ENCODE results near the gene NOL4L. TPM values are rescaled to one million over a fixed set of nuclear protein-coding genes. Genes with fewer than 3 reads are reported as not detected.

Gene NOL4L
- total RNA-seq, 2 donors from 2014 or later = 39.6 to 50.7 TPM

DNA sequence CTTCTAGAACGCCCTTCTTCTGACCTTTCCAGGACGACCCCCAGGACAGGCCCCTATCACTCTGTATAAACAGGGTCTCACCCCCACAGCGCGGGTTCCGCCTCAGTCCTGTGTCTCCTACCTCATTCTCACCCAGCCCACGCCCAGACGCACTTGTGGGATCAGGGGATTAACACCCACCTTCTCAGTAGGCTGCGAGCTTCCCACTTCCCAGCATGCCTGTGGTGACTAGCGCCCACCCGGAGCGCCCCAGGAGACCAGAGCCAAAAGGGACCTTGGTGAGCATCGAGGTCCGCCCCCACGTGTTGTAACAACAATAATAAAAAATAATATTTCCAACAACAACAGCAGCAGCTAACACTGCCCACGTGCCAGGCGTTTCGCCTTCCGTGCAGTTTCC lies 40.9 kb upstream of the NOL4L start:
- H3K36me3 ChIP-seq (ENCODE audit: control insufficient read depth, insufficient read depth, low read length) = no peaks in the 10 kb centered on the region
- Mint-ChIP-seq H3K36me3 (ENCODE audit: low read depth) (no peaks in the 10 kb centered on the region), H3K27me3 (ENCODE audit: insufficient read depth) (no peaks in the 10 kb centered on the region), H3K9me3 (no peaks in the 10 kb centered on the region), H3K27ac (peak overlapping the region; percentile 6), H3K4me3 (no peak overlapping the region), H3K4me1 (peaks cover 23% of the 10 kb centered on the region)
- no peak for DNase-seq
- H3K4me3 ChIP-seq (ENCODE audit: low read length) = no peak overlapping the region
- TF ChIP-seq, protein P1, sequence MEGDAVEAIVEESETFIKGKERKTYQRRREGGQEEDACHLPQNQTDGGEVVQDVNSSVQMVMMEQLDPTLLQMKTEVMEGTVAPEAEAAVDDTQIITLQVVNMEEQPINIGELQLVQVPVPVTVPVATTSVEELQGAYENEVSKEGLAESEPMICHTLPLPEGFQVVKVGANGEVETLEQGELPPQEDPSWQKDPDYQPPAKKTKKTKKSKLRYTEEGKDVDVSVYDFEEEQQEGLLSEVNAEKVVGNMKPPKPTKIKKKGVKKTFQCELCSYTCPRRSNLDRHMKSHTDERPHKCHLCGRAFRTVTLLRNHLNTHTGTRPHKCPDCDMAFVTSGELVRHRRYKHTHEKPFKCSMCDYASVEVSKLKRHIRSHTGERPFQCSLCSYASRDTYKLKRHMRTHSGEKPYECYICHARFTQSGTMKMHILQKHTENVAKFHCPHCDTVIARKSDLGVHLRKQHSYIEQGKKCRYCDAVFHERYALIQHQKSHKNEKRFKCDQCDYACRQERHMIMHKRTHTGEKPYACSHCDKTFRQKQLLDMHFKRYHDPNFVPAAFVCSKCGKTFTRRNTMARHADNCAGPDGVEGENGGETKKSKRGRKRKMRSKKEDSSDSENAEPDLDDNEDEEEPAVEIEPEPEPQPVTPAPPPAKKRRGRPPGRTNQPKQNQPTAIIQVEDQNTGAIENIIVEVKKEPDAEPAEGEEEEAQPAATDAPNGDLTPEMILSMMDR (conservative IDR thresholded peaks at IDR 0.05) = no peak
- no peak overlapping the region for H3K9ac ChIP-seq (ENCODE audit: extremely low read depth, low read length, poor library complexity, severe bottlenecking)
- no peak overlapping the region for H3K27ac ChIP-seq (ENCODE audit: low read depth, low read length)
- 93 to 100% methylated on average over 7 to 18 of the region's 18 CpGs for WGBS, 2 experiments (ENCODE audit: insufficient coverage in 1 of 2, insufficient read length in 1 of 2)
- H3K4me1 ChIP-seq (ENCODE audit: control insufficient read depth, insufficient read depth, low read length) = peaks cover 7% of the 10 kb centered on the region
- H3K9me3 ChIP-seq (ENCODE audit: control insufficient read depth, low read length) = no peaks in the 10 kb centered on the region
- H3K27me3 ChIP-seq (ENCODE audit: control insufficient read depth, insufficient read depth, low read length, poor library complexity, severe bottlenecking) = no peaks in the 10 kb centered on the region

DNA sequence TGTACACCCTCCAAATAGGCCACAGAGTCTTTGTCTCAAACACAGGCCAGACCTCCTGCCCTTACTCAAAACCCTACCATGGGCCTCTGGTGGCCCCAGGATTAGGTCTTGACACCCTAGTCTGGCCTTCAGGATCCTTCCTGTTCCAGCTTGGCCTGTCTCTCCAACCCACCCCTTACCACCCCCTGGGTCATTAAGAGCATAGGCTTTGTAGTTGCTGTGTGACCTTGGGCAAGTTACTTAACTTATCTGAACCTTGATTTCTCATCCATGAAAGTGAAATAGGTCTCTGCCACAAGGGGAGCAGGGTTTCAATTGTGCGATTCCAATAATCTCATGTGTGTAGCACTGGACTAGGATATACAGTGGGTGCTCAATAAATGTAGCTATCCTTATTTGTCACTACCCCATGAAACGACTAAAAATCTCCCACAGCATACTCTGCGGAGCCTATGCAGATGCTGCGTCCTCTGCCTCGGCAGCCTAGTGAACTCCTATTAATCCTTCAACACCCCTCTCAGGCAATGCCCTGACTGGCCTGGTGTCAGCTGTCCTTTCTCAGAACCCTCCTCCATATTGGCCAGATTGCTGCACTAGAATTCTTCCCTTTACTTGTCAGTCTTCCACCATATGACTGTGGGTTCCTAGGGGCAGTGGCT lies 39.7 kb upstream of the NOL4L start:
- H3K9me3 ChIP-seq (ENCODE audit: control insufficient read depth, low read length) = no peaks in the 10 kb centered on the region
- Mint-ChIP-seq H3K36me3 (ENCODE audit: low read depth) (no peaks in the 10 kb centered on the region), H3K9me3 (no peaks in the 10 kb centered on the region), H3K27me3 (ENCODE audit: insufficient read depth) (no peaks in the 10 kb centered on the region), H3K4me3 (no peak overlapping the region), H3K4me1 (peaks cover 24% of the 10 kb centered on the region), H3K27ac (peak overlapping the region; percentile 33)
- peaks cover 7% of the 10 kb centered on the region for H3K4me1 ChIP-seq (ENCODE audit: control insufficient read depth, insufficient read depth, low read length)
- H3K9ac ChIP-seq (ENCODE audit: extremely low read depth, low read length, poor library complexity, severe bottlenecking) = no peak overlapping the region
- no peak for DNase-seq
- TF ChIP-seq, protein P1 (conservative IDR thresholded peaks at IDR 0.05) = no peak
- no peaks in the 10 kb centered on the region for H3K36me3 ChIP-seq (ENCODE audit: control insufficient read depth, insufficient read depth, low read length)
- H3K4me3 ChIP-seq (ENCODE audit: low read length) = no peak overlapping the region
- no peak overlapping the region for H3K27ac ChIP-seq (ENCODE audit: low read depth, low read length)
- H3K27me3 ChIP-seq (ENCODE audit: control insufficient read depth, insufficient read depth, low read length, poor library complexity, severe bottlenecking) = no peaks in the 10 kb centered on the region
- 94 to 95% methylated on average over 4 to 5 of the region's 5 CpGs for WGBS, 2 experiments (ENCODE audit: insufficient coverage in 1 of 2, insufficient read length in 1 of 2)

DNA sequence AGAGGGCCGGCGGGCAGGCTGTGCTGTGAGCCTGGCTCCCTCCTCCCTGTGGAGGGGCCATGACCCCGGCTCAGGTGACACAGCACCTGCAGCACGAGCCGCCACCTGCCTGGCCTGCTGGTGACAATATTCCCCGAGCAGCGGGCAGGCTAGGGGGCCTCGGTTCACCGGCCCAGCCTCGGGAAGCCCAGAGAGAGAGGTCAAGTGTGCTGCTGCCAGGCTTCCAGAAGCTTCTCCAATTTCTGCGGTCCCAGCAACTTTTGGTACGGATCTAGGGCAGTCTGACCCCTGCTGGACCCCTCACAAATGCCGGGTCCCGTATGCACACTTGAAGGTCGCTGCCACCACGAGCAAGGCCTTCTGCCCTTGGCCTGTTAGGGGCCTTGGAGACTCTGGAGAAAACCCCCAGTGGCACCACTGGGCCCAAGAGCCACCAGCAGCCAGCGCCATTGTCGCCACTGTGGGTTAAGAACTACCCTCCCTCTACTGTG lies 38.6 kb upstream of the NOL4L start:
- Mint-ChIP-seq H3K9me3 (no peaks in the 10 kb centered on the region), H3K36me3 (ENCODE audit: low read depth) (no peaks in the 10 kb centered on the region), H3K27me3 (ENCODE audit: insufficient read depth) (no peaks in the 10 kb centered on the region), H3K4me3 (no peak overlapping the region), H3K4me1 (peaks cover 25% of the 10 kb centered on the region), H3K27ac (no peak overlapping the region)
- Histone ChIP-seq H3K27ac (ENCODE audit: low read depth, low read length) (no peak overlapping the region), H3K9me3 (ENCODE audit: control insufficient read depth, low read length) (no peaks in the 10 kb centered on the region), H3K36me3 (ENCODE audit: control insufficient read depth, insufficient read depth, low read length) (no peaks in the 10 kb centered on the region), H3K4me1 (ENCODE audit: control insufficient read depth, insufficient read depth, low read length) (peaks cover 7% of the 10 kb centered on the region), H3K27me3 (ENCODE audit: control insufficient read depth, insufficient read depth, low read length, poor library complexity, severe bottlenecking) (no peaks in the 10 kb centered on the region), H3K4me3 (ENCODE audit: low read length) (no peak overlapping the region), H3K9ac (ENCODE audit: extremely low read depth, low read length, poor library complexity, severe bottlenecking) (no peak overlapping the region)
- TF ChIP-seq, protein P1 (conservative IDR thresholded peaks at IDR 0.05) = peak; percentile 69
- WGBS, 2 experiments (ENCODE audit: insufficient coverage in 1 of 2, insufficient read length in 1 of 2) = 61 to 73% methylated on average over 12 to 18 of the region's 18 CpGs
- peak; percentile 81 for DNase-seq

Data from endodermal cell (in vitro differentiated cells).